ENCODE data around the gene UBA1. TPM values are rescaled to one million over a fixed set of nuclear protein-coding genes. Genes with fewer than 3 reads are reported as not detected.

Gene UBA1
- total and polyA plus RNA-seq, 2 of the 8 experiments (the other 6 are each of a cell fraction or from before 2014, with no cell fraction given): 313 to 458 TPM

DNA sequence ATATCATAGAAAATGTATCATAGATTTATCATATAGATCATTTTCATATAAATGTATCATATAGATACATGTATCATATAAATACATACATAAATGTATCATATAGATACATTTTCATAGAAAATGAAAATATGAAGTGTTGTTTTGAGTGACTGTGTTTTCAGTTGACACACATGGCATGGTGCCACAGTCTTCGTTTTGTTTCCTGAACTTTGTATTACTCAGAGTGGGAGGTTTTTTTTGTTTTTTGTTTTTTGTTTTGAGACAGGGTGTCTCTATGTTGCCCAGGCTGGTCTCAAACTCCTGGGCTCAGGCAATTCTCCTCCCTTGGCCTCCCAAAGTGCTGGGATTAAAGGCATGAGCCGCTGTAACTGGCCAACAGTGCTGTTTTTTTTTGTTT lies 44.7 kb upstream of the UBA1 start:
- no peaks in the 10 kb centered on the region for H3K9me3 ChIP-seq (ENCODE audit: insufficient read depth in 2 of 2, low read depth in 1 of 2, low read length in 1 of 2)
- no peak overlapping the region for H2BK5ac ChIP-seq (ENCODE audit: low read depth, low read length)
- no peak overlapping the region for H2BK120ac ChIP-seq (replicated peaks; ENCODE audit: low read depth, low read length)
- H3K79me1 ChIP-seq (ENCODE audit: low read depth, low read length): no peaks in the 10 kb centered on the region
- no peak overlapping the region for H4K5ac ChIP-seq (ENCODE audit: insufficient read length, low read depth, low read length)
- peaks cover 11 to 13% of the 10 kb centered on the region in 2 experiments for H4K20me1 ChIP-seq (replicated peaks in 1 of 2; ENCODE audit: control insufficient read depth in 1 of 2, insufficient read depth in 2 of 2, low read length in 2 of 2)
- peaks cover 9% of the 10 kb centered on the region; the same call in 1 of the 2 replicates for H3K23me2 ChIP-seq (ENCODE audit: low read depth, low read length)
- H3K4me2 ChIP-seq (ENCODE audit: insufficient read depth in 1 of 2, low read depth in 2 of 2, low read length in 2 of 2): no peak overlapping the region
- no peak overlapping the region for H4K8ac ChIP-seq (ENCODE audit: extremely low read depth, insufficient read depth, low read length)
- no peak overlapping the region for H3K9ac ChIP-seq (replicated peaks in 1 of 4; ENCODE audit: extremely low read depth in 1 of 4, low read depth in 3 of 4, low read length in 3 of 4)
- H3K27me3 ChIP-seq (replicated peaks in 1 of 4; ENCODE audit: control insufficient read depth in 3 of 4, extremely low read depth in 1 of 4, insufficient read depth in 3 of 4, low read length in 3 of 4): no peaks in the 10 kb centered on the region
- no peak overlapping the region for H2BK15ac ChIP-seq (ENCODE audit: low read length)
- H3K18ac ChIP-seq (ENCODE audit: extremely low read depth, low read length): no peak overlapping the region
- peaks cover 19 to 72% of the 10 kb centered on the region in 2 experiments for H3K79me2 ChIP-seq (ENCODE audit: control insufficient read depth in 1 of 2, insufficient read depth in 2 of 2, low read length in 2 of 2)
- H3K23ac ChIP-seq (ENCODE audit: insufficient read length): no peak overlapping the region
- no peak overlapping the region for H2BK20ac ChIP-seq (ENCODE audit: low read length)
- no peak overlapping the region for H3K4ac ChIP-seq (replicated peaks; ENCODE audit: insufficient read length, low read depth, low read length)
- no peak overlapping the region for H2AK5ac ChIP-seq (ENCODE audit: low read depth, low read length)
- H3K4me3 ChIP-seq (ENCODE audit: extremely low read depth in 1 of 4, insufficient read depth in 2 of 4, low read depth in 3 of 4, low read length in 4 of 4): no peak overlapping the region
- H2AFZ ChIP-seq (ENCODE audit: low read length): no peak overlapping the region
- no peak overlapping the region for H4K91ac ChIP-seq (replicated peaks; ENCODE audit: insufficient read length, low read length)
- no peak overlapping the region for H2BK12ac ChIP-seq (ENCODE audit: low read depth, low read length)
- WGBS, 2 experiments (ENCODE audit: extremely low coverage in 1 of 2, insufficient coverage in 1 of 2, insufficient read length in 1 of 2, insufficient replicate concordance in 2 of 2, low coverage in 1 of 2, low lambda C conversion rate in 2 of 2, missing lambda C conversion rate in 1 of 2): 67% methylated on average over 1 of the region's 2 CpGs; no CpG with 5 or more reads in 1 of the 2 experiments
- no peak overlapping the region for H3K27ac ChIP-seq (ENCODE audit: low read depth, low read length)
- H3K36me3 ChIP-seq (ENCODE audit: control insufficient read depth in 2 of 4, insufficient read depth in 4 of 4, low read length in 3 of 4): peaks cover 0 to 7% (median 1%) of the 10 kb centered on the region in 4 experiments; a peak in 2 of 8 replicates
- no peak overlapping the region for H3K56ac ChIP-seq (replicated peaks; ENCODE audit: insufficient read length, low read depth, low read length)
- CTCF ChIA-PET (ENCODE audit: partially characterized antibody): no interaction called here
- FAIRE-seq: no peak
- POLR2A ChIA-PET (ENCODE audit: partially characterized antibody): no interaction called here
- DNase-seq (ENCODE audit: low read depth in 1 of 2, low spot score in 2 of 2): no peak
- H3K14ac ChIP-seq (ENCODE audit: insufficient read length): no peak overlapping the region
- peaks cover 0 to 4% (median 1%) of the 10 kb centered on the region in 4 experiments; a peak in 3 of 7 replicates for H3K4me1 ChIP-seq (replicated peaks in 1 of 4; ENCODE audit: control insufficient read depth in 3 of 4, insufficient read depth in 4 of 4, low read length in 3 of 4)
- TF ChIP-seq, protein P1, sequence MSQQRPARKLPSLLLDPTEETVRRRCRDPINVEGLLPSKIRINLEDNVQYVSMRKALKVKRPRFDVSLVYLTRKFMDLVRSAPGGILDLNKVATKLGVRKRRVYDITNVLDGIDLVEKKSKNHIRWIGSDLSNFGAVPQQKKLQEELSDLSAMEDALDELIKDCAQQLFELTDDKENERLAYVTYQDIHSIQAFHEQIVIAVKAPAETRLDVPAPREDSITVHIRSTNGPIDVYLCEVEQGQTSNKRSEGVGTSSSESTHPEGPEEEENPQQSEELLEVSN (IDR thresholded peaks at IDR 0.05): no peak
- TF ChIP-seq KDM5A (IDR thresholded peaks at IDR 0.05; ENCODE audit: low read length): no peak
- TF ChIP-seq CEBPB (IDR thresholded peaks at IDR 0.05; ENCODE audit: low read depth, low read length): no peak
- no peak for TF ChIP-seq KDM1A (IDR thresholded peaks at IDR 0.05; ENCODE audit: borderline replicate concordance, low read length)
- no peak for TF ChIP-seq ASH2L (IDR thresholded peaks at IDR 0.05; ENCODE audit: low read length)
- TF ChIP-seq, protein P2, sequence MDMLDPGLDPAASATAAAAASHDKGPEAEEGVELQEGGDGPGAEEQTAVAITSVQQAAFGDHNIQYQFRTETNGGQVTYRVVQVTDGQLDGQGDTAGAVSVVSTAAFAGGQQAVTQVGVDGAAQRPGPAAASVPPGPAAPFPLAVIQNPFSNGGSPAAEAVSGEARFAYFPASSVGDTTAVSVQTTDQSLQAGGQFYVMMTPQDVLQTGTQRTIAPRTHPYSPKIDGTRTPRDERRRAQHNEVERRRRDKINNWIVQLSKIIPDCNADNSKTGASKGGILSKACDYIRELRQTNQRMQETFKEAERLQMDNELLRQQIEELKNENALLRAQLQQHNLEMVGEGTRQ (IDR thresholded peaks at IDR 0.05; ENCODE audit: low read length): no peak
- no peak for TF ChIP-seq GTF2F1 (IDR thresholded peaks at IDR 0.05; ENCODE audit: borderline replicate concordance, low read depth, low read length)
- TF ChIP-seq JUND (IDR thresholded peaks at IDR 0.05; ENCODE audit: low read length): no peak
- TF ChIP-seq EGR1 (IDR thresholded peaks at IDR 0.05; ENCODE audit: borderline replicate concordance, low read depth, low read length): no peak
- no peak for TF ChIP-seq SIN3A (conservative IDR thresholded peaks at IDR 0.05 in 1 of 2, IDR thresholded peaks at IDR 0.05 in 1 of 2; ENCODE audit: low read depth in 1 of 2, low read length in 2 of 2)
- no peak for TF ChIP-seq KDM4A (IDR thresholded peaks at IDR 0.05; ENCODE audit: low read depth, low read length, severe bottlenecking)
- TF ChIP-seq RFX5 (IDR thresholded peaks at IDR 0.05; ENCODE audit: borderline replicate concordance, low read depth, low read length): no peak
- TF ChIP-seq POLR2A (IDR thresholded peaks at IDR 0.05; ENCODE audit: control extremely low read depth in 1 of 2, low read depth in 2 of 2, low read length in 2 of 2): no peak

Measured in H1 (cell line).